A549 (cell line): ENCODE data around the gene WDR72. TPM values are rescaled to one million over a fixed set of nuclear protein-coding genes. Genes with fewer than 3 reads are reported as not detected.

ENCODE experiments used
- ATAC-seq, 2 experiments: fragments of 200-7000 bp in 1 of 2; fragments of >200 bp in 1 of 2; cut with Nextera tagmentation in 1 of 2; cut with Tn5 transposase in 1 of 2; 3 replicates each; pipeline versions ENCODE4 v1.8.0 to v1.9.1; 2018 to 2020; ENCODE audit warnings: mild to moderate bottlenecking in 1 of 2, moderate library complexity in 1 of 2
- CTCF ChIA-PET: fragments of 300-600 bp; sonication (Branson Sonifier 250); formaldehyde crosslinking; extraction: SDS; loops from one replicate; lab custom pipeline; 2021; ENCODE audit warnings: antibody characterized with exemption, inconsistent platforms; lab: Yijun Ruan, JAX
- POLR2A ChIA-PET: fragments of 350-600 bp; formaldehyde crosslinking; extraction: SDS; loops from one replicate; lab custom pipeline; 2021; ENCODE audit warnings: antibody characterized with exemption, inconsistent platforms; lab: Yijun Ruan, JAX
- DNase-seq, 2 experiments: peaks; one replicate each; pipeline versions ENCODE4 v3.0.0 to v3.0.0-alpha.2; 2011 to 2016; ENCODE audit warnings: low read depth in 1 of 2, low spot score in 1 of 2
- FAIRE-seq: peaks from 2 replicates; lab custom pipeline; 2011; peaks lifted over from hg19 to GRCh38; lab: Jason Lieb, UNC
- H3K27ac ChIP-seq, 2 experiments: fragments of >200 bp; sonication (Bioruptor Twin); formaldehyde crosslinking; 3 replicates each; pipeline ENCODE4 v1.5.1; 2016 to 2017
- H3K4me1 ChIP-seq: fragments of >200 bp; sonication (Bioruptor Twin); formaldehyde crosslinking; 3 replicates; pipeline ENCODE4 v1.6.1; 2016
- H3K4me2 ChIP-seq: fragments of >200 bp; sonication (Bioruptor Twin); formaldehyde crosslinking; 3 replicates; pipeline ENCODE4 v1.6.1; 2016
- H3K4me3 ChIP-seq: fragments of >200 bp; sonication (Bioruptor Twin); formaldehyde crosslinking; 3 replicates; pipeline ENCODE4 v1.5.1; 2016
- H3K9me3 ChIP-seq: fragments of >200 bp; sonication (Bioruptor Twin); formaldehyde crosslinking; 3 replicates; pipeline ENCODE4 v1.6.1; 2016
- ATOH8 ChIP-seq: fragments of 250-450 bp; sonication (Bioruptor Pico); IDR thresholded peaks from 2 replicates; pipeline ENCODE4 v1.5.0; 2020; ENCODE audit warnings: low read depth, mild to moderate bottlenecking, moderate library complexity
- CHD2 ChIP-seq: fragments of 150-350 bp; IDR thresholded peaks from 2 replicates; pipeline ENCODE4 v1.6.1; 2014; ENCODE audit warnings: low read length; ENCODE audit not compliant: partially characterized antibody
- ESRRA ChIP-seq: fragments of 150-350 bp; IDR thresholded peaks from 2 replicates; pipeline ENCODE4 v1.6.1; 2014; ENCODE audit warnings: mild to moderate bottlenecking, low read length, borderline replicate concordance
- FOSB ChIP-seq: fragments of 250-450 bp; sonication (Bioruptor Pico); IDR thresholded peaks from 2 replicates; pipeline ENCODE4 v1.5.0; 2020; ENCODE audit warnings: mild to moderate bottlenecking, moderate library complexity
- FOSL2 ChIP-seq, 2 experiments: fragments of 450-650 bp in 1 of 2; fragments of >200 bp in 1 of 2; sonication (Bioruptor Twin) in 1 of 2; formaldehyde crosslinking; IDR thresholded peaks; 2 replicates each; pipeline versions ENCODE4 v1.5.0 to v1.6.1; 2016 to 2020; ENCODE audit warnings: mild to moderate bottlenecking in 1 of 2, moderate library complexity in 1 of 2
- HDAC2 ChIP-seq: fragments of 200-600 bp; sonication (generic); IDR thresholded peaks from 2 replicates; pipeline ENCODE4 v1.6.1; 2016
- HEYL ChIP-seq: fragments of 250-450 bp; sonication (Bioruptor Pico); IDR thresholded peaks from 2 replicates; pipeline ENCODE4 v1.8.0; 2021; ENCODE audit warnings: mild to moderate bottlenecking, moderate library complexity
- HOXA7 ChIP-seq: fragments of 250-450 bp; sonication (Bioruptor Pico); IDR thresholded peaks from 2 replicates; pipeline ENCODE4 v1.5.0; 2020; ENCODE audit warnings: mild to moderate bottlenecking, moderate library complexity
- HOXB5 ChIP-seq: fragments of 250-450 bp; sonication (Bioruptor Pico); IDR thresholded peaks from 2 replicates; pipeline ENCODE4 v1.5.0; 2020; ENCODE audit warnings: mild to moderate bottlenecking, moderate library complexity
- JUNB ChIP-seq: fragments of >200 bp; sonication (Bioruptor Twin); formaldehyde crosslinking; IDR thresholded peaks from 2 replicates; pipeline ENCODE4 v1.6.1; 2016
- MAFK ChIP-seq: fragments of 450-650 bp; IDR thresholded peaks from 2 replicates; pipeline ENCODE4 v1.6.1; 2014; ENCODE audit not compliant: partially characterized antibody
- NFE2L2 ChIP-seq: fragments of 150-350 bp; conservative IDR thresholded peaks from 2 replicates; pipeline ENCODE4 v1.6.1; 2014; ENCODE audit warnings: low read length
- REST ChIP-seq: fragments of 200-600 bp; sonication (generic); IDR thresholded peaks from 2 replicates; pipeline ENCODE4 v1.6.1; 2016; ENCODE audit warnings: antibody characterized with exemption, mild to moderate bottlenecking, moderate library complexity
- RNF2 ChIP-seq: fragments of 200-600 bp; sonication (generic); IDR thresholded peaks from 2 replicates; pipeline ENCODE4 v1.6.1; 2016; ENCODE audit warnings: low read depth, mild to moderate bottlenecking, antibody characterized with exemption, moderate library complexity, borderline replicate concordance
- USF2 ChIP-seq: fragments of 450-650 bp; IDR thresholded peaks from 2 replicates; pipeline ENCODE4 v1.6.1; 2014; ENCODE audit warnings: antibody characterized with exemption
- ZSCAN20 ChIP-seq: fragments of 250-450 bp; sonication (Bioruptor Pico); IDR thresholded peaks from 2 replicates; pipeline ENCODE4 v1.8.0; 2022; ENCODE audit warnings: mild to moderate bottlenecking, moderate library complexity
- WGBS: methylation state at CpG from one replicate; pipeline ENCODE4 v1.1.6; 2017; ENCODE audit errors: missing lambda C conversion rate; 5-methylcytosine and 5-hydroxymethylcytosine counted together
- polyA plus RNA-seq, 4 experiments: library from polyadenylated mRNA; depleted of rRNA in 3 of 4; stranded (reverse); fragments of >200 nt; fragmentation: RNase III in 1 of 4; extraction: RNeasy Plus Mini Kit Qiagen cat#74134 plus additional on column Dnase treatment in 1 of 4; gene quantifications; 2 replicates in 3 of 4; 3 replicates in 1 of 4; pipeline ENCODE4 v1.2.3, GENCODE V29; 2011 to 2017

Gene WDR72
- polyA plus RNA-seq, 2 of the 4 experiments (the other 2 are of a cell fraction), result 12.0 to 28.5 TPM

GRCh38 chr15:53808058-53808706 is 48.7 kb upstream of the WDR72 start (continued):
- TF ChIP-seq REST, result no peak
- no peak for TF ChIP-seq FOSL2 (IDR thresholded peaks at IDR 0.05)
- no peak for TF ChIP-seq FOSL2 (CRISPR knock-in tag; IDR thresholded peaks at IDR 0.05)
- TF ChIP-seq JUNB, result no peak
- no peak for TF ChIP-seq ATOH8
- no peak for TF ChIP-seq HEYL (CRISPR knock-in tag)
- no peak for TF ChIP-seq CHD2
- TF ChIP-seq HOXB5 (CRISPR knock-in tag), result no peak
- TF ChIP-seq ESRRA, result no peak
- no peak for TF ChIP-seq HOXA7 (CRISPR knock-in tag)
- no peak for TF ChIP-seq NFE2L2
- no peak for TF ChIP-seq FOSB (CRISPR knock-in tag)
- TF ChIP-seq, all 56 proteins: peak for 3

- TF ChIP-seq HDAC2 (no peak), ZSCAN20 (CRISPR knock-in tag) (no peak)
- peaks cover 4% of the 10 kb centered on the region; the same call in 2 of the 3 replicates for H3K4me1 ChIP-seq
- H3K9me3 ChIP-seq, result no peaks in the 10 kb centered on the region
- FAIRE-seq, result no peak
- H3K4me3 ChIP-seq, result no peak overlapping the region
- H3K27ac ChIP-seq, result no peak overlapping the region
- CTCF ChIA-PET, result interaction anchor here (1.0 to 1.4 kb wide), 2 partner anchors 68 to 206 kb away, joined by 3 read pairs; no protein-coding TSS in a partner anchor
- WGBS, result 55% methylated on average over 1 of the region's 1 CpG
- POLR2A ChIA-PET, result no interaction called here
- no peak overlapping the region for H3K4me2 ChIP-seq
- DNase-seq, result no peak
- no peak for ATAC-seq
These were observed 48.0 kb upstream of the WDR72 start for GRCh38 chr15:53807501-53807900.

- ChIA-PET POLR2A (no interaction called here), CTCF (no interaction called here)
- Histone ChIP-seq H3K9me3 (no peaks in the 10 kb centered on the region), H3K4me2 (no peak overlapping the region), H3K4me3 (no peak overlapping the region), H3K4me1 (no peaks in the 10 kb centered on the region), H3K27ac (no peak overlapping the region)
- TF ChIP-seq USF2 (no peak), MAFK (peak; percentile 77)
- ATAC-seq, result no peak
- no peak for DNase-seq
- WGBS, result 7% methylated on average over 2 of the region's 2 CpGs
- FAIRE-seq, result no peak
These were observed 43.2 kb upstream of the WDR72 start for GRCh38 chr15:53802672-53803071.

- Histone ChIP-seq H3K27ac (no peak overlapping the region), H3K9me3 (no peaks in the 10 kb centered on the region), H3K4me1 (no peaks in the 10 kb centered on the region)
- CTCF ChIA-PET, result no interaction called here
- FAIRE-seq (no peak), DNase-seq (no peak)
- no peak for TF ChIP-seq RNF2
- no peak for TF ChIP-seq ATOH8
- TF ChIP-seq, all 56 proteins: peak for 0
- WGBS, result 58% methylated on average over 9 of the region's 9 CpGs
- ATAC-seq, result no peak
- no peak overlapping the region for H3K4me3 ChIP-seq
- H3K4me2 ChIP-seq, result no peak overlapping the region
- POLR2A ChIA-PET, result no interaction called here
These were observed 32.1 kb upstream of the WDR72 start for GRCh38 chr15:53791581-53791980.
